Measurements from ENCODE around the gene NRXN2. TPM values are rescaled to one million over a fixed set of nuclear protein-coding genes. Genes with fewer than 3 reads are reported as not detected.

The NRXN2 gene
- polyA plus RNA-seq, 3 donors = 0.07 TPM; not detected in 2

- Histone ChIP-seq H3K4me3 (replicated peaks in 1 of 3; ENCODE audit: low read depth in 2 of 3, low read length in 3 of 3) (no peak overlapping the region), H3K27me3 (ENCODE audit: control insufficient read depth in 2 of 2, insufficient read depth in 2 of 2, low read length in 2 of 2) (no peaks in the 10 kb centered on the region), H2AFZ (ENCODE audit: insufficient read depth, low read depth, low read length, poor library complexity, severe bottlenecking) (no peak overlapping the region), H3K36me3 (replicated peaks in 1 of 2; ENCODE audit: control insufficient read depth in 1 of 2, insufficient read depth in 2 of 2, low read length in 2 of 2) (no peaks in the 10 kb centered on the region), H3K4me1 (ENCODE audit: control insufficient read depth in 1 of 2, insufficient read depth in 2 of 2, low read length in 2 of 2) (no peaks in the 10 kb centered on the region), H3K27ac (ENCODE audit: low read depth in 1 of 2, low read length in 2 of 2) (no peak overlapping the region), H3K4me2 (replicated peaks; ENCODE audit: extremely low read depth, low read length, poor library complexity, severe bottlenecking) (no peak overlapping the region), H3K9me3 (replicated peaks in 1 of 2; ENCODE audit: control insufficient read depth in 1 of 2, insufficient read depth in 1 of 2, low read length in 2 of 2) (no peaks in the 10 kb centered on the region), H3K79me2 (ENCODE audit: insufficient read depth, low read length) (no peaks in the 10 kb centered on the region), H3K9ac (ENCODE audit: insufficient read depth, low read length, poor library complexity, severe bottlenecking) (no peak overlapping the region), H4K20me1 (ENCODE audit: insufficient read depth, low read length) (no peaks in the 10 kb centered on the region)
- Mint-ChIP-seq H3K27ac (peak overlapping the region in 1 of 7 donors; percentile 1), H3K4me3 (no peak overlapping the region), H3K9me3 (peaks cover 0 to 3% (median 0%) of the 10 kb centered on the region in 7 donors), H3K4me1 (peaks cover 10% of the 10 kb centered on the region), H3K27me3 (ENCODE audit: low read depth in 3 of 3) (peaks cover 6 to 10% (median 6%) of the 10 kb centered on the region in 3 donors), H3K36me3 (no peaks in the 10 kb centered on the region)
- no peak for TF ChIP-seq CTCF (IDR thresholded peaks at IDR 0.05)
- intact Hi-C loops (cut with micrococcal nuclease) = no loop called here
- 85% methylated on average over 9 of the region's 12 CpGs for WGBS (ENCODE audit: insufficient coverage)
- DNase-seq = no peak
Observed at GRCh38 chr11:64601605-64602465, 121.2 kb downstream of the NRXN2 start.

GRCh38 chr11:64600281-64600992 lies 122.6 kb downstream of the NRXN2 start:
- no peak overlapping the region for H3K4me3 Mint-ChIP-seq
- no peaks in the 10 kb centered on the region for H3K27me3 ChIP-seq (ENCODE audit: control insufficient read depth in 2 of 2, insufficient read depth in 2 of 2, low read length in 2 of 2)
- peaks cover 4 to 7% (median 5%) of the 10 kb centered on the region in 3 donors for H3K27me3 Mint-ChIP-seq (ENCODE audit: low read depth in 3 of 3)
- H3K9me3 Mint-ChIP-seq = peaks cover 0 to 3% (median 0%) of the 10 kb centered on the region in 7 donors
- no peak overlapping the region for H3K27ac Mint-ChIP-seq
- WGBS (ENCODE audit: insufficient coverage) = 92% methylated on average over 19 of the region's 19 CpGs
- no peaks in the 10 kb centered on the region for H3K36me3 ChIP-seq (replicated peaks in 1 of 2; ENCODE audit: control insufficient read depth in 1 of 2, insufficient read depth in 2 of 2, low read length in 2 of 2)
- TF ChIP-seq CTCF (IDR thresholded peaks at IDR 0.05) = no peak
- peaks cover 7% of the 10 kb centered on the region for H3K4me1 Mint-ChIP-seq
- no peaks in the 10 kb centered on the region for H3K79me2 ChIP-seq (ENCODE audit: insufficient read depth, low read length)
- H3K9me3 ChIP-seq (replicated peaks in 1 of 2; ENCODE audit: control insufficient read depth in 1 of 2, insufficient read depth in 1 of 2, low read length in 2 of 2) = no peaks in the 10 kb centered on the region
- H3K36me3 Mint-ChIP-seq = no peaks in the 10 kb centered on the region
- H3K4me2 ChIP-seq (replicated peaks; ENCODE audit: extremely low read depth, low read length, poor library complexity, severe bottlenecking) = no peak overlapping the region
- no peak overlapping the region for H3K4me3 ChIP-seq (replicated peaks in 1 of 3; ENCODE audit: low read depth in 2 of 3, low read length in 3 of 3)
- no peaks in the 10 kb centered on the region for H3K4me1 ChIP-seq (ENCODE audit: control insufficient read depth in 1 of 2, insufficient read depth in 2 of 2, low read length in 2 of 2)
- no peak overlapping the region for H3K27ac ChIP-seq (ENCODE audit: low read depth in 1 of 2, low read length in 2 of 2)
- H4K20me1 ChIP-seq (ENCODE audit: insufficient read depth, low read length) = no peaks in the 10 kb centered on the region
- no peak overlapping the region for H3K9ac ChIP-seq (ENCODE audit: insufficient read depth, low read length, poor library complexity, severe bottlenecking)
- H2AFZ ChIP-seq (ENCODE audit: insufficient read depth, low read depth, low read length, poor library complexity, severe bottlenecking) = no peak overlapping the region
- intact Hi-C loops (cut with micrococcal nuclease) = no loop called here
- no peak for DNase-seq
